Heart left ventricle (tissue), 16 donors: ENCODE measurements around the gene STK17A. TPM values are rescaled to one million over a fixed set of nuclear protein-coding genes. Genes with fewer than 3 reads are reported as not detected.

Source experiments
- ATAC-seq, 4 donors: fragments of 200-7000 bp; cut with Tn5 transposase; one replicate each; pipeline ENCODE4 v1.9.1; 2020 to 2022; ENCODE audit warnings: moderate library complexity in 4 of 4, mild to moderate bottlenecking in 3 of 4, moderate number of reproducible peaks in 1 of 4
- DNase-seq, 5 donors: peaks; one replicate each; pipeline ENCODE4 v3.0.0-alpha.2; 2020
- H3K27ac ChIP-seq, 12 donors: fragments of 200-600 bp; sonication (generic) in 4 of 12; one replicate each; pipeline versions ENCODE4 v1.5.0 to v1.8.0; 2016 to 2022; ENCODE audit warnings: mild to moderate bottlenecking in 2 of 12
- H3K27me3 ChIP-seq, 9 donors: fragments of 200-600 bp; sonication (generic) in 2 of 9; one replicate each; pipeline versions ENCODE4 v1.5.1 to v1.8.0; 2016 to 2022; ENCODE audit warnings: mild to moderate bottlenecking in 3 of 9
- H3K36me3 ChIP-seq, 9 donors: fragments of 200-600 bp; sonication (generic) in 2 of 9; one replicate each; pipeline versions ENCODE4 v1.5.0 to v1.8.0; 2018 to 2022; ENCODE audit warnings: mild to moderate bottlenecking in 2 of 9
- H3K4me1 ChIP-seq, 12 donors: fragments of 200-600 bp; sonication (generic) in 4 of 12; one replicate each; pipeline versions ENCODE4 v1.5.0 to v1.8.0; 2016 to 2022; ENCODE audit warnings: mild to moderate bottlenecking in 3 of 12
- H3K4me3 ChIP-seq, 12 donors: fragments of 200-600 bp; sonication (generic) in 4 of 12; one replicate each; pipeline versions ENCODE4 v1.5.0 to v1.8.0; 2017 to 2022; ENCODE audit warnings: mild to moderate bottlenecking in 9 of 12, moderate library complexity in 4 of 12
- H3K9me3 ChIP-seq, 12 donors: fragments of 200-600 bp; sonication (generic) in 4 of 12; one replicate each; pipeline versions ENCODE4 v1.5.0 to v1.8.0; 2016 to 2022; ENCODE audit warnings: mild to moderate bottlenecking in 1 of 12
- POLR2A ChIP-seq, 2 donors: fragments of 450-650 bp; IDR thresholded peaks; one replicate each; pipeline ENCODE4 v1.6.1; 2017; ENCODE audit warnings: antibody characterized with exemption in 2 of 2, mild to moderate bottlenecking in 2 of 2, moderate library complexity in 2 of 2
- WGBS, 4 donors: extraction: QIAGEN DNeasy Blood & Tissue Kit in 2 of 4; methylation state at CpG; one replicate each; pipeline versions ENCODE4 v1.1.5 to v1.1.7; 2013 to 2018; 5-methylcytosine and 5-hydroxymethylcytosine counted together
- intact Hi-C, 10 donors: fragments of 100-400 bp; cut with DNase I; formaldehyde crosslinking; loops; one replicate each; pipeline versions ENCODE4 v1.11.1 to v1.14.2; 2022
- polyA plus RNA-seq, 2 donors: library from polyadenylated mRNA; stranded (reverse); fragments of 200-250 nt; gene quantifications; one replicate each; pipeline ENCODE4 v1.2.3, GENCODE V29; 2013
- total RNA-seq, 9 donors: library from RNA; depleted of rRNA in 2 of 9; stranded (reverse); fragments of >200 nt in 2 of 9; fragmentation: NEBNext Ultra II Directional in 3 of 9; extraction: Animal tissue kit (Norgen Biotek cat#: 25700) in 3 of 9; gene quantifications; one replicate each; pipeline versions ENCODE4 v1.1.0 to v1.2.4, GENCODE V29; 2016 to 2023
- TF ChIP-seq, protein P1 (sequence below), 12 donors: fragments of 200-600 bp; sonication (generic) in 4 of 12; IDR thresholded peaks; one replicate each; pipeline versions ENCODE4 v1.5.0 to v1.8.0; 2018 to 2022; ENCODE audit warnings: antibody characterized with exemption in 12 of 12, mild to moderate bottlenecking in 5 of 12
- donor health status: ischemic (EF 13 %, LVEDD 7.1; RV severe dilation, severe dysfunction).
- donor health status: healthy with polysubstance abuse.
- donor health status: DM: no; HTN: yes; CAD: no.
- donor health status: DM: no; HTN: no; CAD: no.
- donor health status: ischemic (EF 25% LVEDD 6.9; RV normal size, moderate dysfunction).
- donor health status: ischemic (EF 25% LVEDD 5.7; RV mildly dilated, moderate dysfunction).
- donor health status: healthy.
- donor health status: DM: yes; HTN: yes; CAD: no.
- donor health status: ischemic (EF 35%, LVEDD 5.7; RV mildly dilated, moderate dysfunction).
- donor health status: nonischemic (EF 11% LVEDD 7.7; RV severe dilation, severe dysfunction).
- donor health status: DM: yes; HTN: yes; CAD: no.
- donor health status: PGD.
- donor health status: ischemic (EF 29% LVEDD 5.4; RV normal size, mild dysfunction).
- donor health status: nonischemic (EF 23%, LVEDD 6.1; RV moderate dilation, normal function).

STK17A gene
- total and polyA plus RNA-seq, 11 donors, result 11.9 to 43.9 (median 25.1) TPM

DNA sequence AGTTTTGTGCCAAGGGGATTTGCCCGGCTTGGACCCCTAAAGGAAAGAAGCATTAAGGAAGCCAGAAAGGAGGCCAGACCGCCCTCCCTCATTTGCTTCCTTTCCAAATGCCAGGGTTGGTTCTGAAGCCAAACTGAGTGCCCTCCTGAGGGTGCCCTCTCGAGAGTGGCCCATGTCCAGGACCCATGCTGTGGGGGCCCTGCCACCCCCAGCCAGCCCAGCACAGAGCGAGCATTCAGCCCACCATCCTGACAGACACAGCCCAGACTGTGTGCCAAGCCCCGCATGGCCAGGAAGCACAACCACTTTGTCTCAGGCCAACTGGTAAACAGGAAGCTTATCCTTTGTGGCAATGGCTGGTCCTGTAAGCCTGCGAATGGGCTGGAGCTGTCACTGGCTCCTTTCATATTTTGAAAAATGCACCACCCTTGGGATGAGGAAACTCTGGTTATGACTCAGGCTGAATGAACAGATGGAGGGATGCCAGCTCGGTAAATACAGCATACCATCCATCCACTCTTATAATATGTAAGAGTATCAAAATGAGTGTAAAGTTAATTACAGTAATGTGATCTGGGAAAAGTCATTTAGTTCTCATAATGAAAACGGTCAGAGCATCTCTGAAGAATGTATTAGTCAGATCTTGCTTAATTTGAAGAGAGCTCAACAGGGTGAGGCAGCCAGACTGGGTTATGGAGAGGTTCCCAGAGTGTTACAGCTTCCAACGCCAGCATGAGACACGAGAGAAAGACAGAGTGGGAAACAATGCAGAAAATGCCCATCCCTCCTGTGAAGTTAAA lies 65.0 kb downstream of the STK17A start:
- H3K4me3 ChIP-seq, result peak overlapping the region in 4 of 12 donors; percentile 1 to 27 (median 8)

DNA sequence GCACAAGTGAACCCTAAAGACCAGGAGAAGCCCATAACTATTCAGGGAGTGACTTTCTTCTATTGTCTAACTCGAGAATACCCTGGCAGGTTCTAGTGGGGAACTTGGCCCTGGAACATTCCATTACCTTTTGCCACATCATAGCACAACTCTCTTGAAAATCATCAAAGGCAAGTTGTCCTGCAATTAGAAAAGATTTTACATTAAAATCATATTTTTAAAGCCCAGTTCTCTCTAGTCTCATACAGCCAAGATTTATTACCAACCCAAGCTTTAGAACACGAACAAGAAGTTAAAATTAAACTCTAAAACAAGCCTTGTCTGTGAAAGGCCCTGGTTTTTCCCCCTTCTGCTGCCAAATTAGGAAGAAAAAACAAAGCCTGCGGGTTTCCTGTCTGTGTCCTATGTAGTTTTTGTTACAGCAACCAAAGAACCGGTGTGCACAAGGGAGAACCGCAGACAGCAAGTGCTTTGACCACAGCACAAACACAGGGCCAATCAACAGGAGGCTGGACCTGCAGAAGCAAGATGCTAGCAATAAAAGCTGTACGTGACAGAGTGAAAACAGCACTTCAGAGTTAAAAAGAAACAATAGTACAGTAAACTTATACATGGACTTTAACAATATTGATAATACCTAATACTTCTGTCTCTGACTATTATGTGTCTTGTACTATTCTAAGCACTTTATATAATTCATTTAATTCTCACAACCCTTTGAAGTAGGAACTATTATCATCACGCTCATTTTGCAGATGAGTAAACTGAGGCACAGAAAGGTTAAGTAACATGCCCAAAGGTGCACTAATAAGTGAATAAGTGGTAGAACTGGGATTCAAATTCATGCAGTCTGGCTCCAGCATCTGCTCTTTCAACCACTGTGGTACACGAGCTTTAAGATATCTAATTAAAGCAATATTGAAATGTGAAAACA lies 65.8 kb downstream of the STK17A start:
- WGBS, 4 donors, result 33 to 47% (median 41%) methylated on average over 8 of the region's 8 CpGs
- Histone ChIP-seq H3K4me1 (peaks cover 10 to 81% (median 66%) of the 10 kb centered on the region in 12 donors), H3K36me3 (peaks cover 0 to 12% (median 5%) of the 10 kb centered on the region in 9 donors), H3K9me3 (no peaks in the 10 kb centered on the region), H3K27me3 (no peaks in the 10 kb centered on the region), H3K4me3 (peak overlapping the region in 1 of 12 donors; percentile 27), H3K27ac (peak overlapping the region; percentile 56 to 96 (median 88))
- DNase-seq (no peak), ATAC-seq (peak in 2 of 4 donors; percentile 12 to 52)
- TF ChIP-seq, protein P1, sequence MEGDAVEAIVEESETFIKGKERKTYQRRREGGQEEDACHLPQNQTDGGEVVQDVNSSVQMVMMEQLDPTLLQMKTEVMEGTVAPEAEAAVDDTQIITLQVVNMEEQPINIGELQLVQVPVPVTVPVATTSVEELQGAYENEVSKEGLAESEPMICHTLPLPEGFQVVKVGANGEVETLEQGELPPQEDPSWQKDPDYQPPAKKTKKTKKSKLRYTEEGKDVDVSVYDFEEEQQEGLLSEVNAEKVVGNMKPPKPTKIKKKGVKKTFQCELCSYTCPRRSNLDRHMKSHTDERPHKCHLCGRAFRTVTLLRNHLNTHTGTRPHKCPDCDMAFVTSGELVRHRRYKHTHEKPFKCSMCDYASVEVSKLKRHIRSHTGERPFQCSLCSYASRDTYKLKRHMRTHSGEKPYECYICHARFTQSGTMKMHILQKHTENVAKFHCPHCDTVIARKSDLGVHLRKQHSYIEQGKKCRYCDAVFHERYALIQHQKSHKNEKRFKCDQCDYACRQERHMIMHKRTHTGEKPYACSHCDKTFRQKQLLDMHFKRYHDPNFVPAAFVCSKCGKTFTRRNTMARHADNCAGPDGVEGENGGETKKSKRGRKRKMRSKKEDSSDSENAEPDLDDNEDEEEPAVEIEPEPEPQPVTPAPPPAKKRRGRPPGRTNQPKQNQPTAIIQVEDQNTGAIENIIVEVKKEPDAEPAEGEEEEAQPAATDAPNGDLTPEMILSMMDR (IDR thresholded peaks at IDR 0.05), result no peak
- TF ChIP-seq POLR2A (IDR thresholded peaks at IDR 0.05), result no peak
- intact Hi-C loops, result loop anchor here in 5 of 10 donors (2.0 to 10.0 kb wide), 5 partner anchors 46 to 66 kb away; partner anchors contain the start of gene STK17A (in 3 of the 5)

More for the DNA sequence above, 65.0 kb downstream of the STK17A start:
- ATAC-seq (peak; percentile 55 to 83 (median 75)), DNase-seq (peak in 4 of 5 donors; percentile 48 to 75 (median 66))
- no peaks in the 10 kb centered on the region for H3K9me3 ChIP-seq
- 10 to 33% (median 16%) methylated on average over 7 to 10 of the region's 10 CpGs for WGBS, 4 donors
- intact Hi-C loops, result loop anchor here in 5 of 10 donors (2.0 to 10.0 kb wide), 5 partner anchors 47 to 65 kb away; partner anchors contain the start of gene STK17A (in 3 of the 5)
- peak overlapping the region; percentile 73 to 96 (median 88) for H3K27ac ChIP-seq
- H3K27me3 ChIP-seq, result no peaks in the 10 kb centered on the region
- peaks cover 0 to 19% (median 5%) of the 10 kb centered on the region in 9 donors for H3K36me3 ChIP-seq
- no peak for TF ChIP-seq POLR2A (IDR thresholded peaks at IDR 0.05)
- H3K4me1 ChIP-seq, result peaks cover 10 to 81% (median 66%) of the 10 kb centered on the region in 12 donors

DNA sequence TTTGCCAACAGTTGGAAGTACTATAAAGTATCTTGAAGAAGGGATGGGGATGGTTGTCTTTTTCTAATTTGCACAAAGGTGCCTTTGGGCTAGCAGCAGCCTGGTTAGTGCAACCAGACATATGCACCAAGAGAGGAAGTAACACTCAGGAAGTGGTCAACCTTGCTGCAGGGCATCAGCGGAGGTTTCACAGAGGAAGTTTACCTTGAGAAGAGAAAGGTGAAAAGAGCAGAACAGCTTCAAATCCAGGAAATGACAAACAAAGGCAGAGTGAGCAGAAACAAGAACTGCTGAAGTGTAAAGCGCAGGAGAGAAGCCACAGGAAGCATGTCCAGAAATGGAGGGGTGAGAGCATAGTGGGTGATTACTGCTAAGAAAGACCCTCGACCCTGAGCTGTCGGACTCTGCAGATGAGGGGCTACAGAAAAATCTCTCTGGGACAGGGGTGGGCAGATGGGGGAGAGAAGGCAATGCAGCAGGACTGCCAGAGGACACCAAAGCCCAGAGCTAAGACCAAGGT lies 66.9 kb downstream of the STK17A start:
- H3K27me3 ChIP-seq, result no peaks in the 10 kb centered on the region
- peaks cover 10 to 91% (median 66%) of the 10 kb centered on the region in 12 donors for H3K4me1 ChIP-seq
- no peak for TF ChIP-seq POLR2A (IDR thresholded peaks at IDR 0.05)
- TF ChIP-seq, protein P1 (IDR thresholded peaks at IDR 0.05), result no peak
- peak overlapping the region in 1 of 12 donors; percentile 35 for H3K4me3 ChIP-seq
- intact Hi-C loops, result loop anchor here in 5 of 10 donors (2.0 to 10.0 kb wide), 5 partner anchors 45 to 67 kb away; partner anchors contain the start of gene STK17A (in 3 of the 5)
- no peaks in the 10 kb centered on the region for H3K9me3 ChIP-seq
- ATAC-seq (peak in 1 of 4 donors; percentile 18), DNase-seq (no peak)
- H3K27ac ChIP-seq, result peak overlapping the region in 11 of 12 donors; percentile 17 to 96 (median 58)
- 41 to 66% (median 58%) methylated on average over 4 of the region's 4 CpGs for WGBS, 4 donors
- H3K36me3 ChIP-seq, result peaks cover 0 to 6% (median 0%) of the 10 kb centered on the region in 9 donors

DNA sequence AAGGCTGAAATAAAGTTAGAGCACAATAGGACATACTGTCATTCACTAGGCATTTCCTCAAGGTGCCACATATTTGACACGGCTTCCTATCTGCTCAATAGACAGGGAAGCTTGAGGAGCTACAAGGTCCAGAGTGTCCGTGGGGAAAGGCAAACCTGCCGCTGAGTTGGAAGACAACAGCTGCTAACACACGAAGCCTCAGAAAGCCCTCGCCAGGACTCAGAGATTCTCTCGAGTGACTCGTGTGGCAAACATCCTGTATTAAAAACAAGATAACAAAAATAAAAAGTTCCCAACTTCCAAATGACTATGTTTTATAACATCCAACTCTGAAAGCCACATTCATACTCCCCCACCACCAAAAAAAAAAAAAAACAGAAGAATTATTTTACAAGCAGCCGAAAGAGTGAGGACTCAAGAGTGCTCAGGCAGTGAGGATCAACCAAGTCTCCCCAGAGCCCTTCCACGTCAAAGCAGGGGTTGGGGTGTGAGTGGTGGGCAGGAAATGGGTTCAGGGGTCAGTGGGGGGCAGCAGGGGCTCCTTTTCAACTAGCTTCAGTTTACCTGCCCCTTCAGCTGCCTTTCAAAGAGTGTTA lies 67.6 kb downstream of the STK17A start:
- Histone ChIP-seq H3K36me3 (peaks cover 0 to 10% (median 0%) of the 10 kb centered on the region in 9 donors), H3K27ac (peak overlapping the region; percentile 10 to 96 (median 55)), H3K27me3 (no peaks in the 10 kb centered on the region), H3K4me3 (peak overlapping the region in 1 of 12 donors; percentile 35), H3K9me3 (no peaks in the 10 kb centered on the region), H3K4me1 (peaks cover 10 to 86% (median 60%) of the 10 kb centered on the region in 12 donors)
- 29 to 41% (median 32%) methylated on average over 9 of the region's 9 CpGs for WGBS, 4 donors
- TF ChIP-seq, protein P1 (IDR thresholded peaks at IDR 0.05), result no peak
- no peak for TF ChIP-seq POLR2A (IDR thresholded peaks at IDR 0.05)
- intact Hi-C loops, result loop anchor here in 1 of 10 donors (1.0 kb wide), 1 partner anchor 67 kb away; the partner anchor contains the start of gene STK17A
- peak in 1 of 5 donors; percentile 37 for DNase-seq
- ATAC-seq, result no peak
